DND-41 (cell line): Measurements from ENCODE around the gene BCS1L.
A peak's percentile ranks its signal among the peaks of the same experiment; 100 is the strongest.

Source experiments
- ATAC-seq: fragments of 200-7000 bp; cut with Tn5 transposase; 3 replicates; pipeline ENCODE4 v1.9.1; 2021; ENCODE audit warnings: low read depth; ENCODE audit not compliant: insufficient read depth
- DNase-seq: peaks from one replicate; pipeline ENCODE4 v3.0.0-alpha.2; 2020
- H2AFZ ChIP-seq: 2 replicates; pipeline ENCODE4 v1.6.0; 2012; ENCODE audit warnings: low read depth, low read length
- H3K27ac ChIP-seq: 2 replicates; pipeline ENCODE4 v1.5.1; 2012; ENCODE audit warnings: low read length, inconsistent platforms
- H3K27me3 ChIP-seq: fragments of 200-600 bp; sonication (generic); 2 replicates; pipeline ENCODE4 v1.6.0; 2012; ENCODE audit warnings: low read length, mild to moderate bottlenecking, inconsistent platforms; ENCODE audit not compliant: insufficient read depth, poor library complexity
- H3K36me3 ChIP-seq: 2 replicates; pipeline ENCODE4 v1.5.1; 2012; ENCODE audit warnings: low read length, inconsistent platforms; ENCODE audit not compliant: insufficient read depth
- H3K4me1 ChIP-seq: 2 replicates; pipeline ENCODE4 v1.5.1; 2012; ENCODE audit warnings: mild to moderate bottlenecking, low read length; ENCODE audit not compliant: insufficient read depth
- H3K4me2 ChIP-seq: 2 replicates; pipeline ENCODE4 v1.6.0; 2012; ENCODE audit warnings: mild to moderate bottlenecking, moderate library complexity, low read length, inconsistent platforms; ENCODE audit not compliant: insufficient read depth
- H3K4me3 ChIP-seq, 2 experiments: fragments of 200-600 bp in 1 of 2; shearing (Covaris generic) in 1 of 2; 2 replicates each; pipeline ENCODE4 v1.5.1; 2012 to 2016; ENCODE audit warnings: inconsistent platforms in 2 of 2, low read length in 2 of 2, mild to moderate bottlenecking in 2 of 2, low read depth in 1 of 2, moderate library complexity in 1 of 2
- H3K79me2 ChIP-seq: 2 replicates; pipeline ENCODE4 v1.6.0; 2012; ENCODE audit warnings: low read length, inconsistent platforms; ENCODE audit not compliant: insufficient read depth
- H3K9ac ChIP-seq: 2 replicates; pipeline ENCODE4 v1.6.0; 2012; ENCODE audit warnings: low read depth, mild to moderate bottlenecking, inconsistent platforms, low read length, moderate library complexity
- H3K9me3 ChIP-seq: 2 replicates; pipeline ENCODE4 v1.5.1; 2012; ENCODE audit warnings: low read length, moderate library complexity, mild to moderate bottlenecking, inconsistent platforms; ENCODE audit not compliant: insufficient read depth, severe bottlenecking
- H4K20me1 ChIP-seq: 2 replicates; pipeline ENCODE4 v1.6.0; 2012; ENCODE audit warnings: low read length; ENCODE audit not compliant: insufficient read depth
- EZH2 ChIP-seq: IDR thresholded peaks from 3 replicates; pipeline ENCODE4 v1.6.1; 2012; ENCODE audit warnings: borderline replicate concordance, low read depth, mild to moderate bottlenecking, moderate library complexity, low read length, inconsistent platforms; ENCODE audit not compliant: severe bottlenecking
- TF ChIP-seq, protein P1 (sequence below): IDR thresholded peaks from 2 replicates; pipeline ENCODE4 v1.5.1; 2012; ENCODE audit warnings: borderline replicate concordance, low read length, moderate library complexity, mild to moderate bottlenecking; ENCODE audit not compliant: poor library complexity, severe bottlenecking; ENCODE audit errors: extremely low read depth

The BCS1L gene

DNA sequence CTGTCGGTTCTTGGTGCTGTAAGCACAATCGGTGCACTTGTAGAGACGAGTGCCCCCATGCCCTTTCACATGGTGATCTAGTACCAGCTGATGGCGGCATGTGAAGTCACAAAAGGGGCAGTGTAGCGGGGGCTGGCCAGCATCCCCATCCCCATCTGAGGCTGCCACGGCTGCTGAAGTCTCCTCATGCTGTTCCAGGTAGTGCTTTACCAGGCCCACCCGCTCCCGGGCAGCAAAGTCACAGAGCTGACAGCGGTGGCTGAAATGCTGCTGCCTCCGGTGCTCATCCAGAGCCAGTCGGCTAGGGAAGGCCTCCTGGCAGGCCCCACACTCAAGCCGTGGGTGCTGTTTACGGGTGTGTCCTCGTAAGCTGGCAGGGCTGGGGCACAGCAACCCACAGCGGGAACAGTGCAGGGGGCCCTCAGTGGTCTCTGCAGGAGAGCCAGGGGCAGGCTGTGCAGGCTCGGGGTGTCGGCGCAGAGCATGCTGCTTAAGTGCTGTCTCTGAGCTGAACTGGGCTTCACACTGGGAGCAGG lies 17.3 kb upstream of the BCS1L start:
- DNase-seq (no peak), ATAC-seq (no peak)
- Histone ChIP-seq H4K20me1 (peaks cover 9% of the 10 kb centered on the region; the same call in 1 of the 2 replicates), H3K36me3 (peaks cover 83% of the 10 kb centered on the region), H3K79me2 (no peaks in the 10 kb centered on the region), H3K9ac (no peak overlapping the region), H3K4me2 (no peak overlapping the region), H3K27me3 (no peaks in the 10 kb centered on the region), H3K4me1 (no peaks in the 10 kb centered on the region), H3K27ac (no peak overlapping the region), H3K4me3 (no peak overlapping the region), H3K9me3 (no peaks in the 10 kb centered on the region), H2AFZ (no peak overlapping the region)
- no peak for TF ChIP-seq EZH2
- TF ChIP-seq, protein P1, sequence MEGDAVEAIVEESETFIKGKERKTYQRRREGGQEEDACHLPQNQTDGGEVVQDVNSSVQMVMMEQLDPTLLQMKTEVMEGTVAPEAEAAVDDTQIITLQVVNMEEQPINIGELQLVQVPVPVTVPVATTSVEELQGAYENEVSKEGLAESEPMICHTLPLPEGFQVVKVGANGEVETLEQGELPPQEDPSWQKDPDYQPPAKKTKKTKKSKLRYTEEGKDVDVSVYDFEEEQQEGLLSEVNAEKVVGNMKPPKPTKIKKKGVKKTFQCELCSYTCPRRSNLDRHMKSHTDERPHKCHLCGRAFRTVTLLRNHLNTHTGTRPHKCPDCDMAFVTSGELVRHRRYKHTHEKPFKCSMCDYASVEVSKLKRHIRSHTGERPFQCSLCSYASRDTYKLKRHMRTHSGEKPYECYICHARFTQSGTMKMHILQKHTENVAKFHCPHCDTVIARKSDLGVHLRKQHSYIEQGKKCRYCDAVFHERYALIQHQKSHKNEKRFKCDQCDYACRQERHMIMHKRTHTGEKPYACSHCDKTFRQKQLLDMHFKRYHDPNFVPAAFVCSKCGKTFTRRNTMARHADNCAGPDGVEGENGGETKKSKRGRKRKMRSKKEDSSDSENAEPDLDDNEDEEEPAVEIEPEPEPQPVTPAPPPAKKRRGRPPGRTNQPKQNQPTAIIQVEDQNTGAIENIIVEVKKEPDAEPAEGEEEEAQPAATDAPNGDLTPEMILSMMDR = no peak

DNA sequence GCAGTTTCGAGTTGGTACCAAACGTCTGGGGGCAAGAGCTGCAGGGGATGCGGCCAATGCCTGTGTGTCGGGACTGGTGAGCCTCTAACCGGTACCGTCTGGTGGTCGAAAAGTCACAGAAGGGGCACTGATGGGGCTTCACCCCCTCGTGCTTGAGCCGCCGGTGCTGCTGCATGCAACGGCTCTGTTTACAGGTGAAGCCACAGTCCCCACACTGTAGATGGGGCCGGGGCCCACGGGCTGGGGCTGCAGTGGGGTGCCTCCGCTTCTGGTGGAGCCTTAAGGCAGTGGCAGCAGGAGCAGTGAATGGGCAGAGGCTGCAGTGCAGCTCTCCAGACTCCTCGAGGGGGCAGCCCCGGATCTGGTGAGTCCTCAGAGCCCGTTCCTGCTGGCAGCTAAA lies 16.7 kb upstream of the BCS1L start:
- no peak overlapping the region for H2AFZ ChIP-seq
- H3K4me3 ChIP-seq = no peak overlapping the region
- TF ChIP-seq EZH2 = no peak
- TF ChIP-seq, protein P1 = no peak
- no peak overlapping the region for H3K9ac ChIP-seq
- peaks cover 3% of the 10 kb centered on the region; the same call in 1 of the 2 replicates for H3K79me2 ChIP-seq
- H3K9me3 ChIP-seq = no peaks in the 10 kb centered on the region
- H3K27me3 ChIP-seq = no peaks in the 10 kb centered on the region
- H3K27ac ChIP-seq = no peak overlapping the region
- ATAC-seq = no peak
- DNase-seq = no peak
- H4K20me1 ChIP-seq = peaks cover 9% of the 10 kb centered on the region; the same call in 1 of the 2 replicates
- no peaks in the 10 kb centered on the region for H3K4me1 ChIP-seq
- peaks cover 82% of the 10 kb centered on the region for H3K36me3 ChIP-seq
- no peak overlapping the region for H3K4me2 ChIP-seq

DNA sequence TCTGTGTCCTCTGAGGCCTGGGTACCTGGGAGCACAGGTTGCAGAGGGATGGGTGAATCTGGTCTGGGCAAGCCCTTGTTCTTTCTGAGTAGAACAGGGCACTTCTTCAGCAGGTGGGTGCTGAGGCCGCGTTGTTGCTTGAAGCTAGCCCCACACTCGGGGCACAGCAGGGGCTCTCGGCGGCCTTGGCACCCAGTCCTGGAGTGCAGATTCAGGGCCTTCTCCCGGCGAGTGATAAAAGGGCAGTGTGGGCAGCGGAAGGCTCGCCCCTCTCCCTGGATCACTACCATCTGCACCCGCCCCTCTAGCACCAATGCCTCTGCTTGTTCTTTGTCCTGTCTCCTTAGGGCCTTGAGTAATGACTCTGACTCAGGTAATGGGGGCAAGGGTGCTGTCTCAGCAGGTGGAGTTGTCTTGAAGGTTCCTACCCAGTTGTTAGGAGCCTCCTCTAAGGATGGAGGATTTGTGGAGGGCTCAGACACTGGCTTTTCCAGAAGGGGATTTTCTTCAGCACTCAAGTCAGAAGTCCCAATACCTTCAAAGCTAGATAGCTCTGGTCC lies 15.7 kb upstream of the BCS1L start:
- H3K4me2 ChIP-seq = no peak overlapping the region
- no peaks in the 10 kb centered on the region for H3K9me3 ChIP-seq
- TF ChIP-seq, protein P1 = no peak
- TF ChIP-seq EZH2 = no peak
- peaks cover 82% of the 10 kb centered on the region for H3K36me3 ChIP-seq
- H3K27ac ChIP-seq = no peak overlapping the region
- peaks cover 5% of the 10 kb centered on the region for H3K79me2 ChIP-seq
- ATAC-seq (no peak), DNase-seq (no peak)
- no peaks in the 10 kb centered on the region for H3K27me3 ChIP-seq
- H2AFZ ChIP-seq = no peak overlapping the region
- no peak overlapping the region for H3K9ac ChIP-seq
- H3K4me3 ChIP-seq = no peak overlapping the region
- H3K4me1 ChIP-seq = no peaks in the 10 kb centered on the region
- H4K20me1 ChIP-seq = peaks cover 18% of the 10 kb centered on the region

DNA sequence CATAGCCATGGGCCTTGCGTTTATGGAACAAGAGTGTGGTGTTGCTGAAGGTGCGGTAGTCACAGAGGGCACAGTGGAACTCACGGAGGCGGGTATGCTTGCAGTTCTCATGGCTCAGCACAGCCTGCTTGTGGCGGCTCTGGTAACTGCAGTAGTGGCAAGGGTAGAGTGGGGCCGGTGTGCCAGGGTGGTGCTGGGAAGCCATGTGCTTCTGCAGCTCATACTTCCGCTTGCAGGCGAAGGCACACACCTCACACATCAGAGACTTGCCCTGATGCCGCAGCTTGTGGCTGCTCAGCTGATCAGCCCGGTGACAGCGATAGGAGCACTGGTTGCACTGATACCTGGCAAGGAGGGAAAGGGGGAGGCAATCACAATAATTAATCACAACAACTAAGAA lies 14.8 kb upstream of the BCS1L start:
- Histone ChIP-seq H3K9ac (no peak overlapping the region), H3K4me3 (no peak overlapping the region), H3K27ac (no peak overlapping the region), H3K4me2 (no peak overlapping the region), H3K9me3 (no peaks in the 10 kb centered on the region), H4K20me1 (peaks cover 21% of the 10 kb centered on the region), H3K36me3 (peaks cover 83% of the 10 kb centered on the region), H3K79me2 (peaks cover 8% of the 10 kb centered on the region), H3K4me1 (no peaks in the 10 kb centered on the region), H2AFZ (no peak overlapping the region), H3K27me3 (no peaks in the 10 kb centered on the region)
- ATAC-seq = no peak
- no peak for TF ChIP-seq EZH2
- TF ChIP-seq, protein P1 = peak; percentile 4
- no peak for DNase-seq
